Left forelimb (tissue), 1 donor: ENCODE measurements around the gene TBPL1.
"Not testable (repeated sequence)": the region's sequence is repeated elsewhere in the genome, so short reads cannot be mapped to it uniquely, and the experiment has no call there.

Experiments
- DNase-seq: peaks from one replicate; pipeline ENCODE4 v3.0.0-alpha.2; 2018; ENCODE audit warnings: low spot score

TBPL1 gene

GRCh38 chr6:133952815-133953633 is at the start of gene TBPL1:
Gene TBPL1, plus strand, starts transcription at chr6:133953224. Its CDS starts 26,902 bp downstream, at chr6:133980126.
- peak; percentile 99 for DNase-seq

- DNase-seq = no peak
Measured at GRCh38 chr6:133903855-133904254, 49.2 kb upstream of the TBPL1 start.

GRCh38 chr6:133906050-133906449 is 47.0 kb upstream of the TBPL1 start:
- DNase-seq = no peak

GRCh38 chr6:133916650-133917151 is 36.3 kb upstream of the TBPL1 start:
- peak; percentile 85 for DNase-seq

- no peak for DNase-seq
Measured at GRCh38 chr6:133917781-133918180, 35.2 kb upstream of the TBPL1 start.

GRCh38 chr6:133918208-133918930 is 34.7 kb upstream of the TBPL1 start:
- DNase-seq = no peak

GRCh38 chr6:133919362-133919761 is 33.7 kb upstream of the TBPL1 start:
- no peak for DNase-seq

- no peak for DNase-seq
Measured at GRCh38 chr6:133921249-133921859, 31.7 kb upstream of the TBPL1 start.

GRCh38 chr6:133923938-133924593 is 29.0 kb upstream of the TBPL1 start:
- DNase-seq = no peak

GRCh38 chr6:133931221-133931620 is 21.8 kb upstream of the TBPL1 start:
- DNase-seq = not testable (repeated sequence)

- DNase-seq = not testable (repeated sequence)
Measured at GRCh38 chr6:133936352-133936751, 16.7 kb upstream of the TBPL1 start.

- DNase-seq = no peak
Measured at GRCh38 chr6:133937909-133938308, 15.1 kb upstream of the TBPL1 start.

GRCh38 chr6:133938533-133938932 is 14.5 kb upstream of the TBPL1 start:
- DNase-seq = no peak

- no peak for DNase-seq
Measured at GRCh38 chr6:133939778-133940667, 13.0 kb upstream of the TBPL1 start.

GRCh38 chr6:133945158-133945557 is 7.9 kb upstream of the TBPL1 start:
- DNase-seq = no peak

GRCh38 chr6:133947302-133947900 is 5.6 kb upstream of the TBPL1 start:
- DNase-seq = no peak

GRCh38 chr6:133948472-133948871 is 4.6 kb upstream of the TBPL1 start:
- DNase-seq = no peak

GRCh38 chr6:133951227-133951626 is 1.8 kb upstream of the TBPL1 start:
- DNase-seq = no peak

GRCh38 chr6:133951881-133952814 is 876 bp upstream of the TBPL1 start:
- peak; percentile 85 for DNase-seq
